Tibial nerve (tissue), 4 donors: Measurements from ENCODE around the gene SORCS2.

Experiments
- EP300 ChIP-seq, 2 donors: sonication (generic); formaldehyde crosslinking; IDR thresholded peaks; one replicate each; pipeline ENCODE4 v1.6.1; 2017; ENCODE audit warnings: antibody characterized with exemption in 2 of 2, mild to moderate bottlenecking in 1 of 2
- POLR2A ChIP-seq, 2 donors: fragments of 450-650 bp; IDR thresholded peaks; one replicate each; pipeline ENCODE4 v1.6.1; 2017; ENCODE audit warnings: antibody characterized with exemption in 2 of 2, mild to moderate bottlenecking in 2 of 2, moderate library complexity in 2 of 2
- TF ChIP-seq, protein P1 (sequence below), 5 experiments: fragments of 200-600 bp in 3 of 5; fragments of 450-650 bp in 2 of 5; sonication (generic) in 3 of 5; IDR thresholded peaks; one replicate each; pipeline ENCODE4 v1.5.1; 2016 to 2019; ENCODE audit warnings: antibody characterized with exemption in 5 of 5, mild to moderate bottlenecking in 3 of 5, moderate library complexity in 2 of 5

DNA sequence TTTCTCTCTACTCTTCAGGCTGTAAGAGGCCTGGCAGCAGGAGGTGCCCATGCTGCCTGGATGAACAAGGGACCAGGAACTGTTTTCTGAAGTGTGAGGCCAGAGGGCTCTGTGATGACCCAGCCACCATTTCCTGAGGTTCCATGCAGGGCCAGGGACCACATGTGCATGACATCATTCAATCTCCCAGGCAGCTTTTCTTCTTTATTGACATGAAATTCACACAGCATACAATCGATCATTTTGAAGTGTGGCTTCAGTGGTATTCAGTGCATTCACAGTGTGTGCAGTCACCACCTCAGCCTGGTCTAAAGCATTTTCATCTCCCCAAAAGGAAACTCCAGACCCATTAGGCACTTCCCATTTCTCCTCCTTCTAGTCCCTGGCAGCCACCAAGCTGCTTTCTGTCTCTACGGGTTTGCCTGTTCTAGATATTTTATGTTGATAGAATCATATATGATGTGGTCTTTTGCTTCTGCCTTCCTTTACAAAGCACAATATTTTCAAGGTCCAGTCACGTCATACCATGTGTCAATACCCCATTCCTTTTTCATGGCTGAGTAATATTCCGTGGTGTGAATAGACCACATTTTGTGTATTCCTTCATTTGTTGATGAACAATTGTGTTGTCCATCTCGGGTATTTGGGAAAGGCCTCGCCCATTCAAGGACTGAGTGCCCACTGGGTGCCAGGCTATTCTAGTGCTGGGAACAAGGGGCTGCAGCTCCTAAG is 149.3 kb downstream of the SORCS2 start:
- TF ChIP-seq, protein P1, sequence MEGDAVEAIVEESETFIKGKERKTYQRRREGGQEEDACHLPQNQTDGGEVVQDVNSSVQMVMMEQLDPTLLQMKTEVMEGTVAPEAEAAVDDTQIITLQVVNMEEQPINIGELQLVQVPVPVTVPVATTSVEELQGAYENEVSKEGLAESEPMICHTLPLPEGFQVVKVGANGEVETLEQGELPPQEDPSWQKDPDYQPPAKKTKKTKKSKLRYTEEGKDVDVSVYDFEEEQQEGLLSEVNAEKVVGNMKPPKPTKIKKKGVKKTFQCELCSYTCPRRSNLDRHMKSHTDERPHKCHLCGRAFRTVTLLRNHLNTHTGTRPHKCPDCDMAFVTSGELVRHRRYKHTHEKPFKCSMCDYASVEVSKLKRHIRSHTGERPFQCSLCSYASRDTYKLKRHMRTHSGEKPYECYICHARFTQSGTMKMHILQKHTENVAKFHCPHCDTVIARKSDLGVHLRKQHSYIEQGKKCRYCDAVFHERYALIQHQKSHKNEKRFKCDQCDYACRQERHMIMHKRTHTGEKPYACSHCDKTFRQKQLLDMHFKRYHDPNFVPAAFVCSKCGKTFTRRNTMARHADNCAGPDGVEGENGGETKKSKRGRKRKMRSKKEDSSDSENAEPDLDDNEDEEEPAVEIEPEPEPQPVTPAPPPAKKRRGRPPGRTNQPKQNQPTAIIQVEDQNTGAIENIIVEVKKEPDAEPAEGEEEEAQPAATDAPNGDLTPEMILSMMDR (IDR thresholded peaks at IDR 0.05): no peak
- TF ChIP-seq POLR2A (IDR thresholded peaks at IDR 0.05): no peak
- no peak for TF ChIP-seq EP300 (IDR thresholded peaks at IDR 0.05)
